GM21723 (cell line): ENCODE measurements around the gene OR51G2.
"Not testable (repeated sequence)": the region's sequence is repeated elsewhere in the genome, so short reads cannot be mapped to it uniquely, and the experiment has no call there.

Experiments used
- ATAC-seq: cut with Tn5 transposase; IDR thresholded peaks from one replicate; pipeline ENCODE4 v1.9.1; 2021; ENCODE audit warnings: mild to moderate bottlenecking, moderate library complexity; ENCODE audit not compliant: unreplicated experiment

OR51G2 gene

DNA sequence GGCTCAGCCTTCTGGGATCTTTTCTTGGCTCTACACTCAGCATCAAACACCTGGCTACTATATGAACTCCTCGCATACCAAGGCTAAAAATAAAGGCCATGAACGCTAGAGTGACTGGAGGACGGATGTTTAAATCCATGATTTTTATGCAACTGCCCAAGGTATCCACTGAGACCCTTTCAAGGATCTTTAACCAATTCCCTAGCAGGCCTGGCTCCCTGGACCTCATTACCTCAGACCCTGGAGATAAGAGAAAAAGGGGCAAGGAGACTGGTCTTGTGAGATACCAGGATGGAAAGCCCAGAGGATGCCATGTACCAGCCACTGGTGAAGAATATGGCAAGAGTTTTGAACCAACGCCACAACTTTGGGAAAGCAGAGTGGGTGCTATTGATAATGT is at the start of gene OR51G2:
Gene OR51G2, minus strand, starts transcription at position 101 of the 400 bp plus-strand sequence. CDS start 3,687 bp downstream, outside the sequence.
- no peak for ATAC-seq

DNA sequence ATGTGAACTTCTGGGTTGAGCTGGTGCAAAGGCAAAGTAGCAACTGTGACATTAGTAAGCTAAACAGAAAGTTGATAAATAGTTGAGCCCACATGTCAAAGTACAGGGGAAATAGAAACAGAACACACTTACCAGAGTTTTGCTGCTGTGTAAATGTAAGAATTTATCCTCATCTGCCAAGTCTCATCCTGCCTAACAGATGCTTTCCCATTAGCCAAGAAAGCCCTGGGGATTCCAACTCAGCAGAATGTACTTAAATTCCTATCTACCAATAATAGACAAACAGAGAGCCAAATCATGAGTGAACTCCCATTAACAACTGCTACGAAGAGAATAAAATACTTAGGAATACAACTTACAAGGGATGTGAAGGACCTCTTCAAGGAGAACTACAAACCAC is 43.7 kb upstream of the OR51G2 start:
- no peak for ATAC-seq

DNA sequence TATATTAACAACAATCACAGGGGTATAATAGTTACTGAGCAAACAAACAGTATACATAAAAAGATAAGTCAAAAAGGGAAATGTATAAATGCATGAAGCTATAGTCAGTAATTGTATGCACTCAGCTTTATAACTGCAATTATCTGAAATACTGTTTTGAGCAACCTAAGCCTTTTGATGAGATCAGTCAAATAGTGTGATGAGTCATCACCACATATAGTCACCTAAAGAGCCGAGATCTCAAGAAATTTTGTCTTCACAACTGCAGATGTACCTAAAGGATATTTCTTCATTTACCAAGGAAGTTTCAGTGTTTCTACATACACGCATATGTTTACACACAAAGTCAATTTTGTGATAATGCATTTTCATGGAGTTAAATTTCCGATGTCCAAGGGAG is 41.7 kb upstream of the OR51G2 start:
- no peak for ATAC-seq

DNA sequence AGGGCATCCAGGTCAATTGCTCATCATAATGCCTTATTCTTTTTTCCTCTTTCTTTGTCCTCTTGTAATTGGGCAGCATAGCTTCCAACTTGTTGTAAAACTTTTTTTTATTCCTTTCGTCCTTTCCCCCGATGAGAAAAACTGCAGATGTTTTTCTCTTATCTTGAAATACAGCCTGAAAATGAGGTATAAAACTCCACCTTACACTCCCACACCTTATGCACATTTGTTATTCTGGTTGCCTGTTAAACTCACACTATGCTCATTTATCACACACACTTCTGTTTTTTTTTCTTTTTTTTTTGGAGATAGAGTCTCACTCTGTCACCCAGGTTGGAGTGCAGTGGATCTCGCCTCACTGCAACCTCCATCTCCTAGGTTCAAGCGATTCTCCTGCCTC is 38.2 kb upstream of the OR51G2 start:
- ATAC-seq: no peak

GRCh38 chr11:4955613-4956012 is 36.5 kb upstream of the OR51G2 start, which contains the start of gene OR51A2:
TSS of gene OR51A2 (minus strand) at chr11:4955713. CDS start at chr11:4955713, 0 bp downstream.
- ATAC-seq: not testable (repeated sequence)

GRCh38 chr11:4947505-4947904 is 28.4 kb upstream of the OR51G2 start, which contains the start of gene OR51A4:
TSS of gene OR51A4 (minus strand) at chr11:4947605. CDS start at chr11:4947100, 505 bp downstream.
- ATAC-seq: no peak

- ATAC-seq: no peak
Observed at GRCh38 chr11:4936745-4937144, 17.6 kb upstream of the OR51G2 start.

GRCh38 chr11:4932751-4933150 is 13.6 kb upstream of the OR51G2 start:
- no peak for ATAC-seq

DNA sequence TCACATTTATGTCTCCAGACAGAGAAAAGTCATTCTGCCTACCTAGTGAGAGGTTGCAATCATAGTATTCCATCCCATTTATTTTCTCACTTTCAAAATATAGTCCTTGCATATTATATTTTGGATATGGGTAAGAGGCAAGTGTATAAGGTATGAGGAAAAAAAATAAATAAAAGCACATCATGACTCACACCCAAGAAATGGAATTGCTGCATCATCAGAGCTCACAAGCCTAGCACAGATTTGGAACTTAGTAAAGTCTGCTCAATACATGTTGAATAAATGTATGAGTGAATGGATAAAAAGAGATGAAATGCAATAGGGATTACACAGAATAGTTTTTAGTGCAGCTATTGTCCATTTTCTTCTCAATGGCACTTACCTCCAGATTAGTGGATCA is 7.5 kb upstream of the OR51G2 start:
- no peak for ATAC-seq

GRCh38 chr11:4924239-4924638 is 5.1 kb upstream of the OR51G2 start, which contains the start of gene OR51G1:
TSS of gene OR51G1 (minus strand) at chr11:4924339. CDS start at chr11:4924339, 0 bp downstream.
- ATAC-seq: no peak

- no peak for ATAC-seq
Observed at GRCh38 chr11:4922304-4922703, 3.2 kb upstream of the OR51G2 start.

DNA sequence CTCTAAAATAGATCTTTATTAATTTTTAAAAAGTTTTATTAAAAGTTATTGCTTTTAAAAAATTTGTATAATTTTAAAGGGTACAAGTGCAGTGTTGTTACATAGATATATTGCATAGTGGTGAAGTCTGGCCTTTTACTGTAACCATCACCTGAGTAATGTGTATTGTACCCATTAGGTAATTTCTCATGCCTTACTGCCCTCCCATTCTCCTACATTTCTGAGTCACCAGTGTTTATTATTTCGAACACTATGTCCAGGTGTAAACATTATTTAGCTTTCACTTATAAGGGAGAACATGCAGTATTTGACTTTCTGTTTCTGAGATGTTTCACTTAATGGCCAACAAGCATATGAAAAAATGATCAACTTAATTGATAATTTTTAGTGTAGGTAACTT is 2.6 kb upstream of the OR51G2 start:
- no peak for ATAC-seq

GRCh38 chr11:4916581-4916980 is 2.6 kb downstream of the OR51G2 start:
- ATAC-seq: no peak

DNA sequence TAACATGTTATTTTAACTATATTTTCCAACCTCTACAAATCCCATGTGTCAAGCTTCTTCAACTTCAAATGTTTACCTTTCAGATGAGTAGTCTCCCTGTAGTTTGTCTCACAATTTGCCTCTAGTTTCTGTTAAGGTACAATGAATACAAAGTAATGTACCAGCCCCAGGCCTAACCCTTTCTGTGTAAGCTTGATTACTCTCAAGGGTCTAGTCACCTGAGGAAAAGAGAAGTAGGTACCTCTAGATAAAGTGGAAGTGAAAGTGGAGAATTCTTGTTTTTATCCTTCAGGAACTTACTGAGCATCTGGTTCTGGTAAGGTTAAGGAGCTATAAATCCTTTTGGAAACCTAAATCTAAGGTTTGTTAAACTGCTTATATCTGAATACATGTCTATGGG is 15.7 kb downstream of the OR51G2 start, which contains the start of gene OR51A7:
Gene OR51A7, plus strand, starts transcription at position 300 of the 400 bp plus-strand sequence. CDS start 3,587 bp downstream, outside the sequence.
- ATAC-seq: no peak

GRCh38 chr11:4891996-4892640 is 27.0 kb downstream of the OR51G2 start:
- ATAC-seq: no peak

- no peak for ATAC-seq
Observed at GRCh38 chr11:4890279-4890678, 28.9 kb downstream of the OR51G2 start.

DNA sequence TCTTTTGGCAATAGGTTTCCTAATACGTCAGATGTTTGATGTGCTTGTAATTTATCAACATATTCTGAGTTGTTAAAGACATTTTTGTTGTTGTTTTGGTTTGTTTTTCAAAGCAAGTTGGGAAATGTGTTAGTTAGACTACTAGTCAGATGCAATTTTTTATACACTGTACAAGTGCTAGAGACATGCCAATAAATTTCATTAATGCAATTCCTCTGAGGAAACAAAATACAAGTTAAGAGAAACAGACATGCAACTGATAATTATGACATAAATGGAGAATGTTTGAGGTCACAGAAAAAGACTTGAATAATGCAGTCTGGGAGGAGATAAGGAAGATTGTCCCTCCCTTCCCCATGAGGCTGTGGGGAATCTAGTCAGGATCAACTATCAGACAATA is 31.6 kb downstream of the OR51G2 start:
- ATAC-seq: no peak

- ATAC-seq: no peak
Observed at GRCh38 chr11:4886186-4886585, 33.0 kb downstream of the OR51G2 start.

- ATAC-seq: no peak
Observed at GRCh38 chr11:4884361-4884760, 34.8 kb downstream of the OR51G2 start.

DNA sequence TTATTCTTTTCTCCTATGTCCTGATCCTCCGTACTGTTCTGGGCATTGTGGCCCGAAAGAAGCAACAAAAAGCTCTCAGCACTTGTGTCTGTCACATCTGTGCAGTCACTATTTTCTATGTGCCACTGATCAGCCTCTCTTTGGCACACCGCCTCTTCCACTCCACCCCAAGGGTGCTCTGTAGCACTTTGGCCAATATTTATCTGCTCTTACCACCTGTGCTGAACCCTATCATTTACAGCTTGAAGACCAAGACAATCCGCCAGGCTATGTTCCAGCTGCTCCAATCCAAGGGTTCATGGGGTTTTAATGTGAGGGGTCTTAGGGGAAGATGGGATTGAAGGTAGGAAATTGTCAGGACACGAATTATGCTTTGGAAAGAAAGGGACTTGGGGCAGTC is 36.6 kb downstream of the OR51G2 start:
- no peak for ATAC-seq

DNA sequence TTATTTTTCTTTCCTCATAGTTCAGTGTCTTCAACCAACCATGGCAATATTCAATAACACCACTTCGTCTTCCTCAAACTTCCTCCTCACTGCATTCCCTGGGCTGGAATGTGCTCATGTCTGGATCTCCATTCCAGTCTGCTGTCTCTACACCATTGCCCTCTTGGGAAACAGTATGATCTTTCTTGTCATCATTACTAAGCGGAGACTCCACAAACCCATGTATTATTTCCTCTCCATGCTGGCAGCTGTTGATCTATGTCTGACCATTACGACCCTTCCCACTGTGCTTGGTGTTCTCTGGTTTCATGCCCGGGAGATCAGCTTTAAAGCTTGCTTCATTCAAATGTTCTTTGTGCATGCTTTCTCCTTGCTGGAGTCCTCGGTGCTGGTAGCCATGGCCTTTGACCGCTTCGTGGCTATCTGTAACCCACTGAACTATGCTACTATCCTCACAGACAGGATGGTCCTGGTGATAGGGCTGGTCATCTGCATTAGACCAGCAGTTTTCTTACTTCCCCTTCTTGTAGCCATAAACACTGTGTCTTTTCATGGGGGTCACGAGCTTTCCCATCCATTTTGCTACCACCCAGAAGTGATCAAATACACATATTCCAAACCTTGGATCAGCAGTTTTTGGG is 37.2 kb downstream of the OR51G2 start, which contains the start of gene OR51T1:
Gene OR51T1, plus strand, starts transcription at position 41 of the 641 bp plus-strand sequence. Its CDS starts 0 bp downstream, at position 41.
- no peak for ATAC-seq

- no peak for ATAC-seq
Observed at GRCh38 chr11:4881188-4881587, 38.0 kb downstream of the OR51G2 start.
